OCI-LY3 (cell line): ENCODE measurements around the gene POLK.
"Not testable (repeated sequence)": the region's sequence is repeated elsewhere in the genome, so short reads cannot be mapped to it uniquely, and the experiment has no call there.

Source experiments
- CTCF ChIP-seq: fragments of 200-600, 300-600 bp; sonication (generic); IDR thresholded peaks from 2 replicates; pipeline ENCODE4 v1.5.1; 2014; ENCODE audit warnings: antibody characterized with exemption, low read length, low read depth
- EZH2phosphoT487 ChIP-seq: fragments of 200-600 bp; shearing (Covaris generic); IDR thresholded peaks from 2 replicates; pipeline ENCODE4 v1.6.1; 2018; ENCODE audit warnings: antibody characterized with exemption, mixed run types, low read depth

- not testable (repeated sequence) for TF ChIP-seq CTCF, EZH2phosphoT487
Observed at GRCh38 chr5:75533716-75534115, 22.0 kb downstream of the POLK start.
